Brain microvascular endothelial cell (primary cell): Measurements from ENCODE around the gene ZNF283.

Experiments
- DNase-seq: peaks from one replicate; pipeline ENCODE4 v3.0.0-alpha.2; 2020
- H3K27ac ChIP-seq: fragments of 250-450 bp; sonication (Bioruptor Pico); 2 replicates; pipeline ENCODE4 v1.5.1; 2020; ENCODE audit warnings: mild to moderate bottlenecking, moderate library complexity
- H3K27me3 ChIP-seq: fragments of 250-450 bp; sonication (Bioruptor Pico); replicated peaks from 2 replicates; pipeline ENCODE4 v1.5.1; 2020; ENCODE audit warnings: mild to moderate bottlenecking
- H3K36me3 ChIP-seq: fragments of 250-450 bp; sonication (Bioruptor Pico); replicated peaks from 2 replicates; pipeline ENCODE4 v1.5.1; 2020; ENCODE audit warnings: mild to moderate bottlenecking
- H3K4me3 ChIP-seq: 2 replicates; pipeline ENCODE4 v1.5.1; 2011; ENCODE audit warnings: low read depth, mild to moderate bottlenecking, control low read depth, low read length, moderate library complexity
- CTCF ChIP-seq: IDR thresholded peaks from 2 replicates; pipeline ENCODE4 v1.5.1; 2011; ENCODE audit warnings: low read depth, mild to moderate bottlenecking, moderate library complexity, low read length, control low read depth, inconsistent platforms; ENCODE audit errors: missing control alignments
- in situ Hi-C: cut with HindIII; loops from 2 replicates; pipeline ENCODE4 v1.10.0; 2017; ENCODE audit warnings: low sequenced_read_pairs, low pct_ligation_motif_present

Gene ZNF283

GRCh38 chr19:43826787-43827754 lies at the start of gene ZNF283:
Gene ZNF283 (plus strand): TSS chr19:43827321. CDS start chr19:43833505, 6,184 bp downstream.
- Histone ChIP-seq H3K27ac (no peak within 1 kb of the TSS), H3K27me3 (no peaks in the 10 kb centered on the region), H3K4me3 (peak within 1 kb of the TSS; percentile 80), H3K36me3 (peaks cover 19% of the 10 kb centered on the region)
- peak; percentile 92 for DNase-seq
- in situ Hi-C loops = no loop called here
- TF ChIP-seq CTCF = no peak

DNA sequence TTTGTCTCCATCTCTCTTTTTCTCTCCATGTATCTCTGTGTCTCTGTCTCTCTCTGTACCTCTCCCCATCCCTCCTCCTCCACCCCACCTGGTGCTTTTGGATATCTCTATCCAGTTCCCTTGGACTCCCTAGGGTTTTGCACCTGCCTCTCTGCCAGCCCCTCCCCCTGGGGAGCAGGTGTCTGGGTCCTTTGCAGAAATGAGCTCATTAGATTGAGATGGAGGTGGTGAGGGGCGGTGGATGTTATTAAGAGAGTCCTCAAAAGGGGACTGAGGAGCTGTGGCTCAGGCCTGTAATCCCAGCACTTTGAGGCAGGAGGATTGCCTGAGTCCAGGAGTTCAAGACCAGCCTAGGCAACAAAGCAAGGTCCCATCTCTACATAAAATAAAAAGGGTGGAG lies 48.5 kb upstream of the ZNF283 start:
- no peak for TF ChIP-seq CTCF
- no peak overlapping the region for H3K27ac ChIP-seq
- H3K36me3 ChIP-seq = no peaks in the 10 kb centered on the region
- no peak for DNase-seq
- H3K27me3 ChIP-seq = no peaks in the 10 kb centered on the region
- no peak overlapping the region for H3K4me3 ChIP-seq
- in situ Hi-C loops = no loop called here

GRCh38 chr19:43779147-43779819 lies 47.8 kb upstream of the ZNF283 start:
- in situ Hi-C loops = no loop called here
- H3K4me3 ChIP-seq = no peak overlapping the region

DNA sequence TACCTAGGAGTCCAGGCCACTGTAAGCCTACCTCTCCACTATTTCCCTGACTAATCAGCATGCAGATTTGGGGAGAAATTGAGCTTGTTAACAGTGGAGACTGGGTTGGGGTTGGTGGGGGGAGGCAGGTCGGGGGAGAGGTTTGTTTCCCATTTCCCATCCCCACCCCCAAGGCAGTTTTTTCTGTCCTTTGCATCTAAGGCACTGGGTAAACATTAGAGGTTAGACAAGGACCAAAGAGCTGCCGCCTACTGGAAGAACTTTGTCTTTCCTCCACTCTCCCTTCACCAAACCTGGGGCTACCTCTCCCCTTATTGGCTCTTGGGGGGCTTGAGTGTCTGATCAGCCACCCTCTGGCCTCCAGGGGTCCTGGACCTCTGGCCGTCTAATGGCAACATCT lies 47.3 kb upstream of the ZNF283 start:
- Histone ChIP-seq H3K36me3 (no peaks in the 10 kb centered on the region), H3K27ac (no peak overlapping the region), H3K27me3 (no peaks in the 10 kb centered on the region), H3K4me3 (no peak overlapping the region)
- peak; percentile 32 for TF ChIP-seq CTCF
- no peak for DNase-seq
- in situ Hi-C loops = no loop called here

More at GRCh38 chr19:43779147-43779819, 47.8 kb upstream of the ZNF283 start:
- Histone ChIP-seq H3K27me3 (no peaks in the 10 kb centered on the region), H3K36me3 (no peaks in the 10 kb centered on the region), H3K27ac (no peak overlapping the region)
- no peak for DNase-seq
- no peak for TF ChIP-seq CTCF

DNA sequence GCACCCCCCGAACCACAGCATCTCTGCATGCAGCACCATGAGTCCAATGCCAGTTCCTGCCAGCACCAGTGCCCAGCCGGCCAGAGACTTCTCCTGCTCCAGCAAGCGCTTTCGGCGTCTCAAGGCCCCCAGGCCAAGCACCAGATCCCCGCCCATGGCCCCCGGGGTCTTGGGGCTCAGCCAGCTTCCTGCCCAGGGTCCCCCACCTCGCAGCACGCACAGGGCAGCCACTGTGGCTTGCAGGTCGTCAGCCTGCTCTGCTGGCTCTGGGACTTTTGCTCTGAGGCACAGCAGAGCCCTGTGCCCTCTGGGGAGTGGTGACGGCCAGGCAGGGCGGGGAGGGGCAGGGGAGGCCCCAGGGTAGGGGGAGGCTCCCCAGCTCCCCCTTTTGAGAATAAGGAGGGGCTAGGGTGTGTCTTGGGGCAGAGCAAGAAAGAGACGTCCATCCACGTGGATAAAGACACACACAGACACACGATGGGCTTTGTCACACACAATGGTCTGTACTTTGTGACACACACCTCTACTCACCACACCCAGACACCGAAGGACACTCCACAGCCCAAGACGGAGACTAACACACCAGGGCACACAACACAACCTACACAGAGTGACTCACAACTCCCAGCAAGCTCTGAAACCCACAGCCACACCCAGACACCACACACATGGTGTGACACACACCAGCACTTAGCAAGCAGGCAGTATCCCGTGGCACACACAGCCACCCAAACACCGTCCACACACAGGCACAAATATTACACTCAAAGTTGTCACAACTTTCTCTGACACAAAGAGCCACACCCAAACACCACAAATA lies 46.2 kb upstream of the ZNF283 start, which contains the start of gene KCNN4:
Gene KCNN4 (minus strand): TSS at position 268 of the 820 bp plus-strand sequence. CDS start 112 bp downstream, at position 156.
- Histone ChIP-seq H3K27ac (no peak within 1 kb of the TSS), H3K36me3 (no peaks in the 10 kb centered on the region), H3K4me3 (peak within 1 kb of the TSS; percentile 33), H3K27me3 (no peaks in the 10 kb centered on the region)
- in situ Hi-C loops = no loop called here
- no peak for TF ChIP-seq CTCF
- peak; percentile 68 for DNase-seq
